ENCODE measurements around the gene TMEM131. TPM values are rescaled to one million over a fixed set of nuclear protein-coding genes. Genes with fewer than 3 reads are reported as not detected.

The TMEM131 gene
- total RNA-seq, 1 donor from 2014 or later = 31.7 TPM

GRCh38 chr2:97715951-97716694 is 279.6 kb downstream of the TMEM131 start:
- Mint-ChIP-seq H3K4me1 (ENCODE audit: unreplicated experiment) (peaks cover 63% of the 10 kb centered on the region), H3K36me3 (ENCODE audit: low read depth, unreplicated experiment) (peaks cover 7% of the 10 kb centered on the region), H3K27me3 (ENCODE audit: unreplicated experiment) (peaks cover 9% of the 10 kb centered on the region), H3K4me3 (ENCODE audit: unreplicated experiment) (peak overlapping the region; percentile 68), H3K9me3 (ENCODE audit: unreplicated experiment) (no peaks in the 10 kb centered on the region), H3K27ac (ENCODE audit: unreplicated experiment) (peak overlapping the region; percentile 21)
- TF ChIP-seq CTCF (IDR thresholded peaks at IDR 0.05; ENCODE audit: unreplicated experiment) = no peak
- no peak for DNase-seq (ENCODE audit: low spot score)

GRCh38 chr2:97714950-97715652 is 280.6 kb downstream of the TMEM131 start:
- H3K4me1 Mint-ChIP-seq (ENCODE audit: unreplicated experiment) = peaks cover 69% of the 10 kb centered on the region
- no peak overlapping the region for H3K27ac Mint-ChIP-seq (ENCODE audit: unreplicated experiment)
- no peak for TF ChIP-seq CTCF (IDR thresholded peaks at IDR 0.05; ENCODE audit: unreplicated experiment)
- no peak for DNase-seq (ENCODE audit: low spot score)
- no peaks in the 10 kb centered on the region for H3K9me3 Mint-ChIP-seq (ENCODE audit: unreplicated experiment)
- H3K4me3 Mint-ChIP-seq (ENCODE audit: unreplicated experiment) = peak overlapping the region; percentile 21
- H3K27me3 Mint-ChIP-seq (ENCODE audit: unreplicated experiment) = peaks cover 10% of the 10 kb centered on the region
- peaks cover 7% of the 10 kb centered on the region for H3K36me3 Mint-ChIP-seq (ENCODE audit: low read depth, unreplicated experiment)

- no peak for DNase-seq (ENCODE audit: low spot score)
- Mint-ChIP-seq H3K9me3 (ENCODE audit: unreplicated experiment) (no peaks in the 10 kb centered on the region), H3K4me1 (ENCODE audit: unreplicated experiment) (peaks cover 73% of the 10 kb centered on the region), H3K4me3 (ENCODE audit: unreplicated experiment) (peak overlapping the region; percentile 7), H3K36me3 (ENCODE audit: low read depth, unreplicated experiment) (peaks cover 7% of the 10 kb centered on the region), H3K27me3 (ENCODE audit: unreplicated experiment) (peaks cover 14% of the 10 kb centered on the region), H3K27ac (ENCODE audit: unreplicated experiment) (peak overlapping the region; percentile 81)
- no peak for TF ChIP-seq CTCF (IDR thresholded peaks at IDR 0.05; ENCODE audit: unreplicated experiment)
Observed at GRCh38 chr2:97714084-97714949, 281.4 kb downstream of the TMEM131 start.

GRCh38 chr2:97713296-97714083 is 282.3 kb downstream of the TMEM131 start, which contains the start of gene ZAP70:
Gene ZAP70 (plus strand): TSS chr2:97713576. CDS start chr2:97724037, 10,461 bp downstream.
- Mint-ChIP-seq H3K4me1 (ENCODE audit: unreplicated experiment) (peaks cover 65% of the 10 kb centered on the region), H3K36me3 (ENCODE audit: low read depth, unreplicated experiment) (peaks cover 7% of the 10 kb centered on the region), H3K27me3 (ENCODE audit: unreplicated experiment) (peaks cover 14% of the 10 kb centered on the region), H3K27ac (ENCODE audit: unreplicated experiment) (peak within 1 kb of the TSS; percentile 81), H3K9me3 (ENCODE audit: unreplicated experiment) (no peaks in the 10 kb centered on the region), H3K4me3 (ENCODE audit: unreplicated experiment) (peak within 1 kb of the TSS; percentile 71)
- peak; percentile 47 for DNase-seq (ENCODE audit: low spot score)
- no peak for TF ChIP-seq CTCF (IDR thresholded peaks at IDR 0.05; ENCODE audit: unreplicated experiment)
